Adipocyte (in vitro differentiated cells): ENCODE data around the gene TCF15.

Experiments used
- DNase-seq: peaks from one replicate; pipeline ENCODE4 v3.0.0-alpha.2; 2015; ENCODE audit warnings: low read depth
- H3K27me3 ChIP-seq: replicated peaks from 2 replicates; pipeline ENCODE4 v1.7.0; 2013; ENCODE audit warnings: mild to moderate bottlenecking, low read length, moderate library complexity; ENCODE audit not compliant: control insufficient read depth, insufficient read depth
- H3K36me3 ChIP-seq: 2 replicates; pipeline ENCODE4 v1.7.0; 2013; ENCODE audit warnings: low read length, mild to moderate bottlenecking, moderate library complexity; ENCODE audit not compliant: control insufficient read depth, insufficient read depth, severe bottlenecking
- H3K4me1 ChIP-seq: 2 replicates; pipeline ENCODE4 v1.7.0; 2013; ENCODE audit warnings: mild to moderate bottlenecking, low read length, moderate library complexity; ENCODE audit not compliant: control insufficient read depth, insufficient read depth
- H3K4me3 ChIP-seq: 2 replicates; pipeline ENCODE4 v1.7.0; 2013; ENCODE audit warnings: mild to moderate bottlenecking, low read length, moderate library complexity
- H3K9ac ChIP-seq: 2 replicates; pipeline ENCODE4 v1.7.0; 2013; ENCODE audit warnings: mild to moderate bottlenecking, low read length, moderate library complexity
- H3K9me3 ChIP-seq: 2 replicates; pipeline ENCODE4 v1.7.0; 2013; ENCODE audit warnings: mild to moderate bottlenecking, low read length, moderate library complexity; ENCODE audit not compliant: control insufficient read depth

TCF15 gene

DNA sequence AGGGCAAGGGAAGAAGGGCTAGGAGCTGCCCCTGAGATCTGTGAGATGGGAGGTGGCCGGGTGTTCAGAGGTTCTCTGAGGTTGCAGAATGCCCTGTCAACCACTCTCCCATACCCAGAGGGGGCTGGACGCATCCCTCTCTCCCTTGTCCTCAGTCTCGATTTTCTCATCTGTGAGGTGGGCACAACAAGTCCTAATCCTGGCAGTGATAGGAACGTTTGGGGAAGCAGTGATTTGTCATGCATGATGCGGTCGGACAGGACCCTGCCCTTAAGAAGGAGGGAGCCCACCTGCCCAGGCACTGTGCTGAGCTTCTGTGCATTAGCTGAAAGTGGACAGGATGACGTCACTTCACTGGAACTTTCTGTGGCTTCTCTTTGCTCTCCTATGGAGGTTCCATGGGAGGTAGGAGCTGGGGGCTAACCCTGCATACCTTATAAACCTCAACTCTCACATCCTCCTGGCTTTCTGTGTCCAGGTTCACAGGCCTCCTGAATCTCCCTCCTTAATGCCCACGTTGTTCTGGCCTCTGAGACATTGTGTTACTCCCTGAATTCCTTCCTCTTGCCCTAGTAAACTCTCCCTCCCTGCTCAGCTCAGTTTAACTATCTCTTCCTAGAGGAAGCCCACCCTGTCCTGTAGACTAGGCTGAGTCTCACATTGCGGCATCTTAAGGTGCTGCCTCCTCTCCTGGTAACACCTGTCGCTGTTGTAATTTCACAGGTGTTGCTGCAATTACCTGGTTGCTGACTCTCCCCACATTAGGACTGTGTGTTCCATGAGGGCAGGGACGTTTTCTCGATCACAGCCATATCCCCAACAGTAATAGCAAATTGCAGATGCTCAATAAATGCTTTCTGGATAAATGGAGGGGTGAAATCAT lies 36.5 kb downstream of the TCF15 start:
- no peaks in the 10 kb centered on the region for H3K4me1 ChIP-seq
- no peak overlapping the region for H3K9ac ChIP-seq
- no peak overlapping the region for H3K4me3 ChIP-seq
- peaks cover 56% of the 10 kb centered on the region for H3K27me3 ChIP-seq
- no peaks in the 10 kb centered on the region for H3K36me3 ChIP-seq
- no peak for DNase-seq
- no peaks in the 10 kb centered on the region for H3K9me3 ChIP-seq

DNA sequence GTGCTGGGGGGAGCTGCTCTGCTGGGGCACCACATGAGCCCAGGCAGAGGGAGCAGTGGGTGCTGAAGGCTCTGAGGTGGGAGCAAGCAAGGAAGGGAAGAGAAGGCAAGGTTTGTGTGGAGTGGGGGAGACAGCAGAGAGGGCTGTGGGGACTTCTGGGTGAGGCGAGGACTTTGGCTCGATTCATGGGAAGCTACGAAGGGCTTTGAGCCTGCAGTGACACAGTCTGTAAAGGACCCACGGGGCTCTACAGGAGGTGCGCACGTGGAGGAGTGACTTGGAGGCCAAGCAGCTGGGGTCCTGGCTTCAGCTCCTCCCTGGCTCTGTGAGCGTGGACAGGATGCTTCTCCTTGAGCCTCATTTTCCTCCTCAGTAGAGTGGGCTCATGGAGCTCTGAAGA lies 37.4 kb downstream of the TCF15 start:
- Histone ChIP-seq H3K9me3 (no peaks in the 10 kb centered on the region), H3K36me3 (no peaks in the 10 kb centered on the region), H3K27me3 (peaks cover 64% of the 10 kb centered on the region), H3K4me1 (no peaks in the 10 kb centered on the region), H3K4me3 (no peak overlapping the region), H3K9ac (no peak overlapping the region)
- no peak for DNase-seq

DNA sequence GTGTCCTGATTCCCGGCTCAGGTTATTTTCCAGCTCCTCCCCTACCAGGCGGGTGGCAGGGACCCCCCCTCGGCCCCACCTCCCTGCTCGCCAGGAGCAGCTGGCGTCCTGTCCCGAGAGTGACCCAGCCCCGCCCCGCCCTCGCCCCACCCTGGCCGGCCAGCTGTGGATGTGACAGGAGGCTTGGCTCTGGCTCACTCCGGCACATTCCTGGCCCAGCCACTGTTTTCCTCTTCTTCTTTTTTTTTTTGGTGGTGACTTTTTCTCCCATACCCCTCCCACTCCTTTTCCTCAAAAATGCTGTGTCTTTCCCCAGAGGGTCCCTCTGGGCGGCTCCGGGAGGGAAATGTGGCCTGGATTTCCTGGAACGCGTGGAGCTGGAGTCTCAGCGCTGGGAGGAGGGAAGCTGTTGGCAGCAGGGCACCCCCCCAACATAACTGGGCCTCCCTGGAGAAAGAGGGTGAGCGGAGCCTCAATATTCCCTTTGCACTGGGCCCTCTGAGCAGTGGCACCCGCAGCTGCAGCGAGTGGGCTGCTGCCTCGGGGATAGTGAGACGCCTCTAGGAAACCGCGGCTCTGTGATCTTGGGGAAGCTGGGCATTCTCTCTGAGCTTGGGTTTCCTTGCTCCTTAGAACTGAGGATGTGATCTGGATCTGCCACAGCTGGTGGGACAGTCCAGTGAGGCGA lies 38.2 kb downstream of the TCF15 start:
- DNase-seq = peak; percentile 49
- H3K4me3 ChIP-seq = no peak overlapping the region
- no peaks in the 10 kb centered on the region for H3K36me3 ChIP-seq
- H3K9ac ChIP-seq = no peak overlapping the region
- no peaks in the 10 kb centered on the region for H3K4me1 ChIP-seq
- no peaks in the 10 kb centered on the region for H3K9me3 ChIP-seq
- peaks cover 67% of the 10 kb centered on the region for H3K27me3 ChIP-seq

DNA sequence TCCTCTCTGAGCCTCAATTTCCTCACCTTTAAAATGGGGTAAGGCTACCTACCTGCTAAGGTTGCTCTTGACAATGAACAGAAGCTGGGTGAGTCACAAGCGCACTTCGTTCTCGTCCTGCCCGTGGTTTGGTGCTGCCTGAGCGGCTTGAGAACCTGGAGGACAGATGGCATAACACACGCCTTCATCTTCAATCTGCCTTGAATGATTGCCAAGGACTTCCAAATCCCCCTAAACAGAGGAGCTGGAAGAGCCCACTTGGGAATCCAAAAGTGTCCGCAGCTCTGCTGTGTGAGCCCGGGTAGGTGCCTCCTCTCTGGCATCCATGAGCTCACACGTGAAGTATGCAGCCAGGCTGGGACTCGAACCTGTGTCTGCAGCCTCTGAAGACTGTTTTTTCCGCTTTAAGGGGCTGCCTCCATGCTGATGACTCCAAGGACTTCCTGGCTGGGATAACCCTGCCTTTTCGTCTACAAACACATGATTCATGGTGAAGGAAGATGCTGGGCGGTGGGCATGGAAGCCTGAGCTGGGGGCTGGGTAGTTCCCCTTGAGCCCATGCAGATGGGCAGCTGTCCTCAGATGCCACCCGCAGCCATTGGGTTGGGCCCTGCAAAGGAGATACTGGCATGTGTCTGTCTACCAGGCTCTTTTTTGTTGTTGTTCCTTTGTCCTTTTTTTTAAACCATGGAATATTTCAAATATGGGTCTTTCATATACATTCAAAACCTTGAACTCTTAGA lies 41.3 kb downstream of the TCF15 start:
- Histone ChIP-seq H3K9ac (no peak overlapping the region), H3K4me1 (no peaks in the 10 kb centered on the region), H3K9me3 (no peaks in the 10 kb centered on the region), H3K4me3 (no peak overlapping the region), H3K36me3 (no peaks in the 10 kb centered on the region), H3K27me3 (peaks cover 52% of the 10 kb centered on the region)
- DNase-seq = no peak

DNA sequence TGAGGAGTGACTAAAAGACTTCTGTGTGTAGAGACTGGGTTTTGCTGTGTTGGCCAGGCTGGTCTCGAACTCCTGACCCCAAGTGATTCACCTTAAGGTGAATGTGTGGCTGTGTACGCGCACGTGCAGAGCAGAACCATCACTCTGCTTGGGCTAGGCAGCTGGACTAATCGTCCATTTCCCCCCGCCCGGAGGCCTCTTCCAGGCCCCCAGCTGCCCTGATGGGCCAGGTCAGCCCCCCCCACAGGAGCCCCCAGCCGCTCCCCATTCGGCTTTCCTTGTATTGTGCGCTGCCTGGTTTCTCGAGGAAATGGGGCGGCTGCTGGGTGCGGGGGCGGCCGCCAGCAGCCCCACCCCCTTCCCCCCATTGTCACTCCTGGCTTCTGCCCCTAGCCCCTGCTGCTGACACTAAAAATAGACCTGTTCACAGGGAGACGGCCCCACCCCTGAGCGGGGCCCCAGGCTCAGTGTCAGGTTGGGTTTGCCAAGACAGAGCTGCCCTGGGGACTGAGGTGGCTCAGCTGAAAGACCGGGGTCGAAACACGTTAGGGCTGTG lies 41.9 kb downstream of the TCF15 start:
- no peaks in the 10 kb centered on the region for H3K36me3 ChIP-seq
- no peaks in the 10 kb centered on the region for H3K9me3 ChIP-seq
- no peaks in the 10 kb centered on the region for H3K4me1 ChIP-seq
- DNase-seq = no peak
- peaks cover 52% of the 10 kb centered on the region for H3K27me3 ChIP-seq
- H3K9ac ChIP-seq = no peak overlapping the region
- H3K4me3 ChIP-seq = no peak overlapping the region

DNA sequence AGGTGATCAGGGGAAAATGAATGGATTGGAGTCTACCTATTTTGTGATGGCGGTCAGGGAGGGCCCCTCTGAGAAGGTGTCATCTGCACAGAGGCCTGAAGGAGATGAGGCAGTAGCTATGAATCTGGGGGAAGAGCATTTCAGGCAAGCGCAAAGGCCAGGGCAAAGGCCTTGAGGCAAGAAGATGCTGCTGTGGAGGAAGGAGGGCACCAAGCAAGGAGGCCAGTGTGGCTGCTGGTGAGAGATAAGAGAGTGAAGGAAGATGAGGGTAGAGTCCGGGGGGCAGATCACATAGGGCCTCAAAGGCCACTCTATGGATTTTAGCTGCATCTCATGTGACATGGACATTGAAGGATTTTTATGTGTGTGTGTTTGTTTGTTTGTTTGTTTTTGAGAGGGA lies 45.9 kb downstream of the TCF15 start:
- DNase-seq = no peak
- Histone ChIP-seq H3K4me1 (no peaks in the 10 kb centered on the region), H3K4me3 (no peak overlapping the region), H3K27me3 (peaks cover 67% of the 10 kb centered on the region), H3K9ac (no peak overlapping the region), H3K9me3 (no peaks in the 10 kb centered on the region), H3K36me3 (no peaks in the 10 kb centered on the region)

DNA sequence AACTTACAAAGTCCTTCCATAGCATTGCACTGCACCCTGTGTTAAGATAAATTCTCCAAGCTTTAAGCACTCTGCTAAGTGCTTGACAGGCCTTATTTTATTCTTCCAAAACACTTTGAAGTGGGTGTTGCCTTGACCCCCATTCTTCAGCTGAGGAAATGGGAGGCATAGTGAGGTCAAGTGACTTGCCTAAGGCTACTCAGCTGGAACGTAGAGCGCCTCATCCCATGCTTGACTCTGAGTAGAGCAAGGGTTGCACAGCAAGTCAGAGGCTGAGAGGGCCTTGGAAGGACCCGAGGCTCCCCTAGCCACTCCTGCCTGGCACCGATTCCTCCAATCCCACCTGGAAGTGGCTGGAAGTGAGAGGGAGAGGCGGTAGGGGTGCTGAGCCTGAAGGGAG lies 46.9 kb downstream of the TCF15 start:
- no peak for DNase-seq
- no peaks in the 10 kb centered on the region for H3K36me3 ChIP-seq
- peaks cover 58% of the 10 kb centered on the region for H3K27me3 ChIP-seq
- H3K9me3 ChIP-seq = no peaks in the 10 kb centered on the region
- H3K4me3 ChIP-seq = no peak overlapping the region
- no peak overlapping the region for H3K9ac ChIP-seq
- H3K4me1 ChIP-seq = no peaks in the 10 kb centered on the region

DNA sequence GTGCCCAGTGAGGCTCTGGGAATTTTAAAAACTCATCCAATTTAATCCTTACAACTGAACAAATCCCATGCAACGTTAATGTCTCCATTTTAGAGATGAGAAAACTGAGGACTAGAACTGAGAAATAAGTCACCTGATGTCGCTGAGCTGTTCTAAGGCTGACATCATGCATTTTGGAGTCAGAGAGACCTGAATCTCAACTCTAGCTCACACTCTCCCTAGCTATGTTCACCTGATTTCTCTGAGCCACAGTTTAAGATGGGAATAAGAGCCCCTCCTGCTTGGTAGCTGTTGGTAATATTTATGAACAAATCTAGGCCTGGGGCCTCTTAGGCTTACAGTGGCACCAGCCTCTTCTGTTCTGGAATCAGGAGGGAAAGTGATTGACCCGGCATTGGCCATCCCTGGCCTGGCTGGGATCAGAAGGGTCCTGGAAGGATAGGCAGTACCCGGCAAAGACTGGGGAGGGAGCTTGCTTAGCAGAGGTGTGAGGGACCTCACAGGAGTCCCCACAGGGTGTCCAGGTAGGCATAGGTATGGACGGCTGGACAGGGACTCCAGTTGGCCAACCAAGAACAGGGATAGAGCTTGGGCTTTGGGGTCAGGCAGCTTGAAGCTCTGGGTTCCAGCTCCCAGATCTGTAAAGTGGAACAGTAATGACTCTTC lies 47.7 kb downstream of the TCF15 start:
- DNase-seq = no peak
- Histone ChIP-seq H3K36me3 (no peaks in the 10 kb centered on the region), H3K9ac (no peak overlapping the region), H3K27me3 (peaks cover 58% of the 10 kb centered on the region), H3K4me1 (no peaks in the 10 kb centered on the region), H3K4me3 (no peak overlapping the region), H3K9me3 (no peaks in the 10 kb centered on the region)

DNA sequence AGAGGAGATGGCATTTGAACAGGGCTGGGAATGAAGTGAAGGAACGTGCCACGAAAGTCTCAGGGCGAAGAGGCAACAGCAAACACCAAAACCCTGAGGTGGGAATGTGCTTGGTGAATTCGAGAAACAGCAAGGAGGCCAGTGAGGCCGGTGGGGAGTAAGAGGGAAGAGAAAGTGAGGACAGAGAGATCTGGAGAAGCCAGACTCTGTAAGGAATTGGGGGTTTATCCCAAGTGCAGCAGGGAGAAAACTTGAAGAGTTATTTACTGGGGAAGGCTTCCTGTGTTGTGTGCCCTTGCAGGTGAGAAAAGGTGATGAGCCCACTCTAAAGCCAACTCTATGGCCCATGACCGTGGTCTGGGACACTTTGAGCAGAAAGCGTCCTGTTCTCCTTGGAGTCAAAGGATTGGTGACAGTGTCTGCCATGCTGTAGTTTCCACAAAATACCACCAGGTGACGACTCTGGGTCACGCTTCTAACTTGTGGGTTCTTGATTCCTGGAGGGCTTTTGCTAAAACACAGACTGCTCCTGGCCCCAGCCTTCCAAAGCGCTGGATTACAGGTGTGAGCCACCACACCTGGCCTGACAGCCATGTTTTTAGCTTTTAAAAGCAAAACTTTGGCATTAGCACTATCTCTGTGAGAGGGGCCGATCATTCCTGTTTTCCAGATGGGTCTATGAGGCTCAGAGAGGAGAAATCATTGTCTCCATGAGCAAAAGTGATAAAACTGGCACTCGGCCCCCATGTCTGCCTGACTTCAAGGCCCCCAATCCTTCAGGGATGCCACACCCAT lies 48.5 kb downstream of the TCF15 start:
- Histone ChIP-seq H3K4me1 (no peaks in the 10 kb centered on the region), H3K9ac (no peak overlapping the region), H3K36me3 (no peaks in the 10 kb centered on the region), H3K4me3 (no peak overlapping the region), H3K9me3 (no peaks in the 10 kb centered on the region), H3K27me3 (peaks cover 55% of the 10 kb centered on the region)
- peak; percentile 88 for DNase-seq

DNA sequence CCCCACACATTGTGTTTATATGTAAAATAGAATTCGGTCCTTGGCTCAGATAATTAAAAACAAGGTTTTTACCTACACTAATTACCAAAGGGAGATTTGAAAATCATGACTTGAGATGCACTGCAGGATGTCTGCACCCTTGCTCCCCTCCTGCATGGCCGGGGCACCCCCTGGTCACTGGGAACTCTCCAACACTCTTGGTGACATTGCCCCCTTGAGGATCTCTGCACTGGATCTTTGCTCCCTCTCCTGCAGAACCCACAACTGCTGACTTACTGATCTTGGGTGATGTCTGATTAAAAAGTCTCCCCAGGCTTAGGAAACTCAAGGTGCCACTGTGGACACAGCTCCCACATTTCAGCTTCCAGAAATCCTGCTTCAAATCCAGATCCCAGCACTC lies 49.4 kb downstream of the TCF15 start:
- Histone ChIP-seq H3K9me3 (no peaks in the 10 kb centered on the region), H3K4me1 (no peaks in the 10 kb centered on the region), H3K4me3 (no peak overlapping the region), H3K36me3 (no peaks in the 10 kb centered on the region), H3K27me3 (peaks cover 60% of the 10 kb centered on the region), H3K9ac (no peak overlapping the region)
- no peak for DNase-seq
